M059J (cell line): ENCODE results near the gene SOX15. TPM values are rescaled to one million over a fixed set of nuclear protein-coding genes. Genes with fewer than 3 reads are reported as not detected.

Experiments used
- DNase-seq: peaks from one replicate; pipeline ENCODE4 v3.0.0-alpha.2; 2012; ENCODE audit warnings: low read depth
- total RNA-seq: library from RNA; depleted of rRNA; stranded (reverse); fragments of >200 nt; shearing (Covaris generic); gene quantifications from 2 replicates; pipeline ENCODE4 v1.2.3, GENCODE V29; 2014; rRNA removed

Gene SOX15
- total RNA-seq, 1 experiment from 2014 or later, result not detected

DNA sequence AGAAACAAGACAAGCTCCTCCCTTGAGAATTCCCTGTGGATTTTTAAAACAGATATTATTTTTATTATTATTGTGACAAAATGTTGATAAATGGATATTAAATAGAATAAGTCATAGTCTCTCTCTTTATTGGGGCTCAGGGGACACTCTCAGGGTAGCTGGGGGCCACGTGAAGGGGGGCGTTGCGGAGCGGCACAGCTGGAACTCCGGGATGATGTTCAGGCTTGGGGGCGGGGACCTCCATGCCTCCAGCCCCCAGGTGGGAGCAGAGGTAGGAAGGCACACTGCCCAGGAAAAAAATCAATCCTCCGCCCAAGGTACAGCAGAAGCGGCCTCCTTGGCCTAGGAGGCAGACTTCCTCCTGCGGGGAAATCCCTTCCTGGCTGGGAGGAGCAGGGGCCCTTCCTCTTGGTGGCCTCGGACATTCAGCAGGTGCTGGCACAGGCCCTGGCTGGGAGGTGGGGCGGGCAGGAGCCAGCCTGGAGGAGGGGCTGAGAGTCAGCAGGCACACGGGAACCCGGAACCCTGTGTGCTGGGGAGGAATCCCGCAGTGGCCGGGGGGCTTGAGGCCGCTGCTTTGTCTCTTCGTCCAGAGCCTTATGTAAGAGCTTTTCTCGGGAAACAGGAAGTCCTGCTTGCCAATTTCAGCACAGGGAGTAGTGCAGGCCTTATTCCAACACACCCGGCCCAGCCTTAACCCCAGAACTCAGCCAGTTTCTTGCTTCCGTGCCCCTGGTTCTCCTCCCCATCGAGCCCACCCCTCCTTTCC is 31.9 kb downstream of the SOX15 start:
- peak; percentile 69 for DNase-seq

DNA sequence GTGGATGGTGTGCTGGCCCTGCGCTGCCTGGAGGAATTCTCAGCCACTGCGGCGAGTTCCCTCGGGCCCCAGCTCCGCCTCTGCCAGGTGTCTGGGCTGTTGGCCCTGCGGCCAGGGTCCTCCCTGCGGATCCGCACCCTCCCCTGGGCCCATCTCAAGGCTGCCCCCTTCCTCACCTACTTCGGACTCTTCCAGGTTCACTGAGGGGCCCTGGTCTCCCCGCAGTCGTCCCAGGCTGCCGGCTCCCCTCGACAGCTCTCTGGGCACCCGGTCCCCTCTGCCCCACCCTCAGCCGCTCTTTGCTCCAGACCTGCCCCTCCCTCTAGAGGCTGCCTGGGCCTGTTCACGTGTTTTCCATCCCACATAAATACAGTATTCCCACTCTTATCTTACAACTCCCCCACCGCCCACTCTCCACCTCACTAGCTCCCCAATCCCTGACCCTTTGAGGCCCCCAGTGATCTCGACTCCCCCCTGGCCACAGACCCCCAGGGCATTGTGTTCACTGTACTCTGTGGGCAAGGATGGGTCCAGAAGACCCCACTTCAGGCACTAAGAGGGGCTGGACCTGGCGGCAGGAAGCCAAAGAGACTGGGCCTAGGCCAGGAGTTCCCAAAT is 32.6 kb downstream of the SOX15 start:
- DNase-seq, result no peak

DNA sequence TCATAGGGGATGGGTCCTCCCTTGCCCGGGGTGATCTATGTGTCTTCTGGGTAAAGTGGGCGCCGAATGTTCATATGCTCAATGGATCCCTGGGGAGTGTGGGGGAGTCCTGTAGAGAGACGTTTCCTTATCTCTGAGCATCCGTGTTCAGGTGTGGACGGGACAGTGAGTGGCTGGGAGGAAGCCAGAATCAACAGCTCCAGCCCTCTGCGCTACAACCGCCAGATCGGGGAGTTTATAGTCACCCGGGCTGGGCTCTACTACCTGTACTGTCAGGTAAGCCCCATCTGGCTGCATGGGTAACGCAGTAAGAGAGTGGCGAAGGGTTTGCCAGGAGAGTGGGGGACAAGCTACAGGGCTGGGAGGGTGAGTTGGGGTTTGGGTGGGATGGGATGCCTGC is 33.3 kb downstream of the SOX15 start:
- no peak for DNase-seq

DNA sequence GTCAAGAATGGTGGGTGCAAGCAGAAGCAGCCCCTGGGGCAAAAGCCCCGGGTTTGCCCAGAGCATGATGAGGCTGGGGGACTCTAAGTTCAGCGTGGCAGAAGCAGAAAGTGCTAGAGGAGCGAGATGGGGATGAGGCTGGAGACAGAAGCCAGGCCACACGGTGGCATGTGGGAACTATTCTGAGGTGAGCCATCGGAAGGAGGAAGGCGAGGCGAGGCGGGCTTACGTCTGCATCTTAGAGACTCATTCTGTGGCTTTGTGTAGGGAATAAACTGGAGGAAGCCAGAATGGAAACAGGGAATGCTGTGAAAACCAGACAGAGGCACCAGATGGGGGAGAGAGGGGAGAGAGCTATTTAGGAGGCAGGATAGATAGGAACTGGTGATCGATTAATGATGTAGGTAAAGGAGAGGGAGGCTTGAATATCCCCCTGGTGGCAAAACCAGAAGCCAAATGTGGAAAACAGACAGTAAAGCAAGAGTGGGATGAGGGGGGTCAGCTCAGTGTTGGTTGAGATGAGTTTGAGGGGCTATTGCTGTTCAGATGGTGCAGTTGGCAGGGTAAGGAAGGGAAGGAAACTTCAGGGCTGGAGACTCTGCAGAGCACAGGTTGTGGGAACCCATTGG is 34.5 kb downstream of the SOX15 start:
- DNase-seq, result no peak

DNA sequence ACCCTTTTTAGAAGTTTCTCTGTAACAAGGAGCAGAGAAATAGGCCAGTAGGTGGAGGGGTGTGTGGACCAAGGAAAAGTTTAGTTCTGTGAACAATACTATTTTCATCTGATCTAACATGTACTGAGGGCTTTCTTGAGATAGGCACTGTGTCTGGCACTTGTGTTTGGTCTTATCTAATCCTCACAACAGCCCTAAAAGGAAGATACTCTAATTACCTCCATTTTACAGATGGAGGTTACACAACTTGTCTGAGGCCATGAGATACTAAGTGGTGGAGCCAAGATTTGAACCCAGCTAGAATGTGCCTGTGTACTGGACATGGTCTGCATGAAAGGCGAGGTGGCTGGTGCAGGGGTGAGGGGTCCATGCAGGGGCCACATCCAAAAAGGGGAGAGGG is 36.5 kb downstream of the SOX15 start:
- DNase-seq, result no peak

DNA sequence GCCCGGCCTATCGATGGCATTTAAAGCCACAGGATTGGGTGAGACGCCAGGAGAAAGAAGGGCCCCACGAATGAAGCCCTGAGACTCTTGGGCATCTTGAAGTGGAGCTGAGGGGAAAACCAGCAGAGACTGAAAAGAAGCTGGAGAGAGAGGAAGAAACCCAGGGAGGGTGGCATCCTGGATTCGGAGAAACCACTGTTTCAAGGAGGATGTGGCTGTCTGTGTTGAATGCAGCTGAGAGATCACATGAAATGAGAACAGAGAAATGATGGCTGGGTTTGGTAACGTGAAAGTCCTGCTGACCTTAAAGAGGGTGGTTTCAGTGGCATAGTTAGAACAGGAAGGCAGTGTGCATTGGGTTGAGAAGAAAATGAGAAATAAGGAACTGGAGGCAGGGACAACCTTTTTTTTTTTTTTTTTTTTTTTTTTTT is 37.3 kb downstream of the SOX15 start:
- no peak for DNase-seq

DNA sequence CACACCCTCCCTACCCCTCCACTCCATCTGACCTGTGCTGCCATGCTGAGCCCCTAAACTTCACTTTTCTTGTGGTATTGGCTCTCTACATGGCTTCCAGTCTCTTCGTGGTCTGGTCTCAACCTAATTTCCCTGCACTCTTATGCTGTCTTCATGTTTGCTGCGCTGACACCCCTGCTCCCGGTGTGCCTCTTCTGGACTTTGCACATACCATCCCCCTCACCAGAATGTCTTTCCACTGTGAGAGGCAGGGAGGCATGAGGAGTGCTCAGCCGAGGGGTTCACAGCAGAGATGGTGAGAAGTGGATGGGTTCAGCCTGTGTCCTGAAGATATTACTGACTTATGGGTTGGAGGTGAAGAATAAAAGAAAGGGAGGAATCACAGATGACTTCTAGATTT is 38.5 kb downstream of the SOX15 start:
- DNase-seq, result no peak

DNA sequence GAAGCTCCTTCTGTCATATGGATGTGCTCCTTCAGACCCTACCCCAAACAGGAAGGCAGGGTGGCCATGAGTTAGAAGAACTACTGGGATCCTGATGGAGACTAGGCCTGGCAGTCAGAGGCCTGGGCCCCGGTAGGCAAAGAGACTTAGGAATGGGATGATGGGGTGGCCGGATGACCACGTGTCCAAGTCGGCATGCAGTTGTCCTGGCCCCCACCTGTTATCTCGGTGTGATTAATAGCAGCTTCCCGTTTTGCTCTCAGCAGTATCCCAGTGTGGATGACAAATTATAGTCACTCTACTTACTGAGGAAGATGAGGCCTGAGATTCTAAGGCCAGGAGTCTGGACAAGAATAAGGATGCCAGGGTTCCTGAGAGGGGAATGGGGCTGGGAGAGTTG is 39.5 kb downstream of the SOX15 start:
- DNase-seq, result no peak

DNA sequence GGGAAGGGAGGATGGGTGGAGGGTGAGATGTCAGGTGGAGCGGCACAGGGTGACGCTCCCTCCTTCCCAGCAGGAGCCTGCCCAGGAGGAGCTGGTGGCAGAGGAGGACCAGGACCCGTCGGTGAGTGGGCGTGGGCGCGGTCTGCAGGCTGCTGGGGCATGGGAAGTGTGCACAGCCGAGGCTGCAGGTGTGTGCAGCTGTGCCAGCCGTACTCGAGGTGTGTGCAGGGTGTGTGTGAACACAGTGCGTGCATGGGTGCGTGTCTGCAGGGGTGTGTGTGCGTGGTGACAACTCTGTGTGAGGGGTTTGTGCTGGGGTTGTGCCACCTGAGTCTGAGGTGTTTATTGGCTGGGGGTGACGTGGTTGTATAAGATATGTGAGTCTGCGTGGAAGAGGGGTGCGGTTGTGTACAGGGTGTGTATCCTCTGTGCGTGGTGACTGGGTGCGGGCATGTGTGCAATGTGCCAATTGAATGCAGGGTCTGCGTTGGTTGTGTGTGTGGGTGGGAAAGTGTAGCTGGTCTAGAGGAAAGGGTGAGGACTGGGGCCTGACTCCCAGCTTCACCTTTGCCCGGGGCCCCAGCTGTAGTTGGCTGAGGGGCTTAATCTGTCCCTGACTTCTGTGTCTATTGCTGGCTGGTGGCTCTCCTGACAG is 40.4 kb downstream of the SOX15 start:
- no peak for DNase-seq

DNA sequence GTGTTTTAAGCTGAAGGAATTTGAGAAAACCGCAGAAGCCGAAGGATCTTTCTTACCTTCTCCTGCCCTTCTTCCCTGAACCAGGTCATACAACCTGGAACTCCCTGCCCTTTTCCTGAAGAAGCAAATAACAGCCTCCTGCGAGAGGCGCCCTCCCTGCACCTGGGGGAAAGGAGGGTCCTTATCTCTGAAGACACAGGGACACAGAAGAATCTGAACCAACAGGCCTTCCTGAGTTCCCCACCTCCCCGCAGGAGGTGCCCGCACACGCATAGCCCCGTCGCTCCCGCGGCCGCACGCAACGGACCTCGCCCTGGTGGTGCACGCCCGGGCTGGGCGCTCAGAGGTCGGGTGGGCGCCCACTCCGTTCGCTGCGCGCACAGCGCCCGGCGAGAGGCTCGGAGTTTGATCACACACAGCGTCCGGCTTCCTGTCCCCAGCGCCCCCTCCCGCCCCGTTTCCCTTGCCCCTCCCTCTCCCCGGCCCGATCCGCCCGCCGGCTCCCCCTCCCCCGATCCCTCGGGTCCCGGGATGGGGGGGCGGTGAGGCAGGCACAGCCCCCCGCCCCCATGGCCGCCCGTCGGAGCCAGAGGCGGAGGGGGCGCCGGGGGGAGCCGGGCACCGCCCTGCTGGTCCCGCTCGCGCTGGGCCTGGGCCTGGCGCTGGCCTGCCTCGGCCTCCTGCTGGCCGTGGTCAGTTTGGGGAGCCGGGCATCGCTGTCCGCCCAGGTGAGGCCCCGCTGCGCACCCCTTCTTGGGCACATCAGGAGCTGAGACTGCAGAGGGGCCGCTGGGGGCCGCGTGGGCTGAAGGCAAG is 41.1 kb downstream of the SOX15 start, which contains the start of gene TNFSF12:
TNFSF12 (plus strand) TSS at position 474 of the 816 bp plus-strand sequence; CDS start at position 570, 96 bp downstream.
- peak; percentile 36 for DNase-seq

DNA sequence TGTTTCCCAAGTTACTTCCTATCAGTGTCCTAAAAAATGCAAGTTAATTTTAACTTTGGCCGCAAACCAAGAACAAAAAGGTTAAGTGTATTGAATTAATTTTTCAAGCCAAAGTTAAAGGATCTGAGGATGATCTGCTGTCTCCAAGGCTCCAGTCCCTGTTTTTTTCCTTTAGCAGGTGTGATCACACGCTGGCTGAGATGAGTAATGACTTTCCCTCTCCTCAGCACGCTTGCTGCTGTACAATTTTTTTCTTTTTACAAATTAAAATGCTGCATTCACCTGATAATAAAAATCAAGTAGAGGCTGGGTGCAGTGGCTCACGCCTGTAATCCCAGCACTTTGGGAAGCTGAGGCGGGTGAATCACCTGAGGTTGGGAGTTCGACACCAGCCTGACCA is 45.0 kb downstream of the SOX15 start:
- DNase-seq, result no peak

DNA sequence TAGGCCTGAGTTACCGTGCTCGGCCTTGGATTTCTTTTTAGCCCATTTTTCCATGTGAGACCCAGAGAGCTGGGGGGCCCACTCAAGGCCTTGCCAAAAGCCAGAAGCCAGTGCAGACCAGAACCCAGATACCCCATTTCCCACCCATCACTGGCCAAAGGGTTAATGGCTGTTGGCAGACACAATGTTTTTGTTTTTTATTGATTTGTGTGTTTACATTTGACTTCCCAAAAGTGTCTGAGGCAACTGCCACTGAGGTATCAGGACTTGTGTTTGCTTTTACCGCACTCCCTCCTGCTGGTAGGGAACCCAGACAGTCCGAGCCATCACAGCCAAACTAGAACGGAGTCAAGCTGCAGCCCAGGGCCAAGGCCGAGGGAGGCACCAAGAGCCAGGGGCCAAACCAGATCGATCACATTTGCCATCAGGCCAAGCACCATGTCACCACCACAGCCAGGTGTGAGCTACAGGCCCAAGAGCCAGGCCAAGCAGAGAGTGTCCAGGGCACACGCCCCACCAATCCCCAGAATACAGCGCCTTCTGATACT is 48.7 kb downstream of the SOX15 start:
- DNase-seq, result no peak

DNA sequence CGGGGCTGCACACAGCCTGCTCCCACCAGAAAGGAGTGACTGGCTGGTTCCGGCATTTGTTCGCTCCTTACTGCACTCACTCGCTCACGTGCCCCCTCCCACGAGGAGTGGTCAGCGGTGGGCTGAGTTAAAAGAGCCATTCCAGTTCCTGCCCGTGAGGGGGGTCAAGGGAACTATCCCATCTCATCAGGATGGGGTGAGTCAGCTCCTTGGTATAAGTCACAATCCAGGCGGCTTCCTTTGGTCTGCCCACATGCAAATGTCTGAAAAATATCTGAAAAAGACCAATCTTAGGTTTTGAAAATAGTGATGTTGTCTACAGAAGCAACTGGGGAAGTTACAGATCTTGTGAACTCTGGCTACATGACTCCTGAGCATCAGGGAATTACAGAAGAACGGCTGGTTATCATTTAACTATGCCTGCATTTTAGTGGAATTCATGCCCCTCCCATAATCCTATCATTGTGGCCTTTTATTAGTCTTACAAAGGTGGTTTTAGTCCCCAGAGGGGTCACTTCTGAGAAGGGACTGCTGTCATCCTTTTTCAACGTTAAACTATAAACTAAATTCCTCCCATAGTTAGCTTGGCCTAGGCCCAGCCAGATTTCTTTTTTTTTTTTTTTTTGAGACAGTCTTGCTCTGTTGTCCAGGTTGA is 50.9 kb downstream of the SOX15 start:
- DNase-seq, result peak; percentile 25

Other genes starting within 250 kb of the SOX15 start
- 3.5 and 7.1 TPM in 2 replicates for gene KCTD11, start 237.9 kb downstream of the SOX15 start, total RNA-seq
- gene TMEM95, start 234.9 kb downstream of the SOX15 start, total RNA-seq, result not detected in 2 replicates
- gene TNK1, start 209.0 kb downstream of the SOX15 start, total RNA-seq, result 0.62 and 0.67 TPM in 2 replicates
- 17.0 and 29.2 TPM in 2 replicates for gene PLSCR3, start 195.6 kb downstream of the SOX15 start, total RNA-seq
- 122 and 146 TPM in 2 replicates for gene TMEM256, start 186.0 kb downstream of the SOX15 start, total RNA-seq
- gene NLGN2, start 182.2 kb downstream of the SOX15 start, total RNA-seq, result 8.9 and 16.5 TPM in 2 replicates
- gene SPEM1, start 169.8 kb downstream of the SOX15 start, total RNA-seq, result not detected in 2 replicates
- gene SPEM2, start 164.5 kb downstream of the SOX15 start, total RNA-seq, result not detected in 2 replicates
- not detected in 2 replicates for gene SPEM3, start 161.2 kb downstream of the SOX15 start, total RNA-seq
- 5.3 and 10.0 TPM in 2 replicates for gene TMEM102, start 154.7 kb downstream of the SOX15 start, total RNA-seq
- gene FGF11, start 150.6 kb downstream of the SOX15 start, total RNA-seq, result 3.7 and 5.0 TPM in 2 replicates
- 10.7 and 16.6 TPM in 2 replicates for gene CHRNB1, start 145.0 kb downstream of the SOX15 start, total RNA-seq
- gene ZBTB4, start 110.5 kb downstream of the SOX15 start, total RNA-seq, result 13.9 and 26.7 TPM in 2 replicates
- gene SLC35G6, start 108.6 kb downstream of the SOX15 start, total RNA-seq, result not detected in 2 replicates
- gene POLR2A, start 105.7 kb downstream of the SOX15 start, total RNA-seq, result 15.2 and 26.1 TPM in 2 replicates
- gene TNFSF12, start 41.0 kb downstream of the SOX15 start, total RNA-seq, result 13.3 and 20.3 TPM in 2 replicates
- gene TNFSF13, start 31.3 kb downstream of the SOX15 start, total RNA-seq, result 3.2 and 4.2 TPM in 2 replicates
- gene SENP3, start 28.2 kb downstream of the SOX15 start, total RNA-seq, result 75.1 and 88.2 TPM in 2 replicates
- gene CD68, start 10.5 kb downstream of the SOX15 start, total RNA-seq, result 120 and 147 TPM in 2 replicates
- 216 and 398 TPM in 2 replicates for gene MPDU1, start 6.2 kb downstream of the SOX15 start, total RNA-seq
- gene FXR2, start 24.8 kb upstream of the SOX15 start, total RNA-seq, result 28.3 and 51.7 TPM in 2 replicates
- gene SAT2, start 37.7 kb upstream of the SOX15 start, total RNA-seq, result 36.3 and 37.4 TPM in 2 replicates
- not detected in 2 replicates for gene SHBG, start 40.0 kb upstream of the SOX15 start, total RNA-seq
- gene ATP1B2, start 60.8 kb upstream of the SOX15 start, total RNA-seq, result 0.10 TPM in 1 of 2 replicates, not detected in the other
- gene TP53, start 97.4 kb upstream of the SOX15 start, total RNA-seq, result 73.1 and 79.1 TPM in 2 replicates
- 14.2 and 20.3 TPM in 2 replicates for gene WRAP53, start 98.4 kb upstream of the SOX15 start, total RNA-seq
- gene EFNB3, start 115.1 kb upstream of the SOX15 start, total RNA-seq, result 1.1 TPM in 2 replicates
- gene DNAH2, start 127.7 kb upstream of the SOX15 start, total RNA-seq, result 0.02 TPM in 1 of 2 replicates, not detected in the other
- gene KDM6B, start 244.1 kb upstream of the SOX15 start, total RNA-seq, result 0.59 and 3.2 TPM in 2 replicates